HCT116 (cell line): ENCODE data around the gene FEZF2.

Experiments
- CTCF ChIP-seq, 3 experiments: fragments of 200-600 bp in 1 of 3; sonication (generic) in 1 of 3; IDR thresholded peaks in 2 of 3; conservative IDR thresholded peaks in 1 of 3; 2 replicates each; pipeline ENCODE4 v1.5.1; 2012 to 2017; ENCODE audit warnings: low read depth in 2 of 3, low read length in 2 of 3, antibody characterized with exemption in 1 of 3, borderline replicate concordance in 1 of 3, control low read depth in 1 of 3, mild to moderate bottlenecking in 1 of 3, mixed read lengths in 1 of 3, mixed run types in 1 of 3, moderate library complexity in 1 of 3; ENCODE audit not compliant: insufficient read depth in 1 of 3
- YY1 ChIP-seq: IDR thresholded peaks from 2 replicates; pipeline ENCODE4 v1.6.1; 2011; ENCODE audit warnings: low read length, low read depth, moderate library complexity, mild to moderate bottlenecking; ENCODE audit not compliant: insufficient replicate concordance; ENCODE audit errors: extremely low read depth
- ZBTB33 ChIP-seq: IDR thresholded peaks from 2 replicates; pipeline ENCODE4 v1.6.1; 2011; ENCODE audit warnings: mild to moderate bottlenecking, low read length, moderate library complexity; ENCODE audit not compliant: insufficient replicate concordance; ENCODE audit errors: extremely low read depth

GRCh38 chr3:62361261-62361660 is 12.1 kb downstream of the FEZF2 start:
- TF ChIP-seq YY1 (no peak), ZBTB33 (no peak), CTCF (IDR thresholded peaks at IDR 0.05 in 2 of 3, conservative IDR thresholded peaks at IDR 0.05 in 1 of 3; ENCODE audit: borderline replicate concordance in 1 of 3, insufficient read depth in 1 of 3, low read depth in 2 of 3, low read length in 2 of 3) (no peak)
